Testis (tissue), 3 donors: ENCODE results near the gene DAB2IP. TPM values are rescaled to one million over a fixed set of nuclear protein-coding genes. Genes with fewer than 3 reads are reported as not detected.

Experiments used
- DNase-seq: peaks from one replicate; pipeline ENCODE4 v3.0.0-alpha.2; 2019
- H3K27ac ChIP-seq, 2 donors: fragments of 200-600 bp; sonication (generic); one replicate each; pipeline ENCODE4 v1.5.1; 2019
- H3K27me3 ChIP-seq: fragments of 200-600 bp; sonication (generic); one replicate; pipeline ENCODE4 v1.5.1; 2019
- H3K36me3 ChIP-seq: fragments of 200-600 bp; sonication (generic); one replicate; pipeline ENCODE4 v1.5.1; 2017; ENCODE audit warnings: low read depth; ENCODE audit errors: missing control alignments
- H3K4me1 ChIP-seq: fragments of 200-600 bp; sonication (generic); one replicate; pipeline ENCODE4 v1.5.1; 2019
- H3K4me3 ChIP-seq, 2 donors: fragments of 200-600 bp; sonication (generic); one replicate each; pipeline ENCODE4 v1.5.1; 2017 to 2019
- H3K9me3 ChIP-seq: fragments of 200-600 bp; sonication (generic); one replicate; pipeline ENCODE4 v1.5.1; 2017
- POLR2A ChIP-seq: fragments of 450-650 bp; IDR thresholded peaks from one replicate; pipeline ENCODE4 v1.6.1; 2017; ENCODE audit warnings: antibody characterized with exemption, mild to moderate bottlenecking, moderate library complexity
- WGBS, 2 donors: methylation state at CpG; one replicate each; pipeline ENCODE4 v1.1.5; 2018; 5-methylcytosine and 5-hydroxymethylcytosine counted together
- intact Hi-C: fragments of 100-400 bp; cut with DNase I; formaldehyde crosslinking; loops from one replicate; pipeline ENCODE4 v1.15.1; 2023; ENCODE audit warnings: low total_unique reads
- polyA plus RNA-seq: library from polyadenylated mRNA; stranded (reverse); fragments of 350-450 nt; fragmentation: Illumina TruSeq; extraction: RNeasy Lipid Tissue Mini Kit (QIAGEN cat#74804); gene quantifications from one replicate; pipeline ENCODE4 v1.2.3, GENCODE V29; 2014; ENCODE audit warnings: low read depth, low replicate concordance; ENCODE audit not compliant: insufficient read depth
- total RNA-seq, 2 donors: library from RNA; depleted of rRNA; stranded (reverse); fragments of >200 nt; gene quantifications; one replicate each; pipeline ENCODE4 v1.2.3, GENCODE V29; 2016
- TF ChIP-seq, protein P1 (sequence below), 3 experiments: fragments of 450-650 bp in 2 of 3; fragments of 200-600 bp in 1 of 3; sonication (generic) in 1 of 3; IDR thresholded peaks; one replicate each; pipeline ENCODE4 v1.5.1; 2016 to 2019; ENCODE audit warnings: antibody characterized with exemption in 3 of 3, mild to moderate bottlenecking in 2 of 3, moderate library complexity in 1 of 3

The DAB2IP gene
- total and polyA plus RNA-seq, 3 donors from 2014 or later: 57.7 to 136 (median 102) TPM

DNA sequence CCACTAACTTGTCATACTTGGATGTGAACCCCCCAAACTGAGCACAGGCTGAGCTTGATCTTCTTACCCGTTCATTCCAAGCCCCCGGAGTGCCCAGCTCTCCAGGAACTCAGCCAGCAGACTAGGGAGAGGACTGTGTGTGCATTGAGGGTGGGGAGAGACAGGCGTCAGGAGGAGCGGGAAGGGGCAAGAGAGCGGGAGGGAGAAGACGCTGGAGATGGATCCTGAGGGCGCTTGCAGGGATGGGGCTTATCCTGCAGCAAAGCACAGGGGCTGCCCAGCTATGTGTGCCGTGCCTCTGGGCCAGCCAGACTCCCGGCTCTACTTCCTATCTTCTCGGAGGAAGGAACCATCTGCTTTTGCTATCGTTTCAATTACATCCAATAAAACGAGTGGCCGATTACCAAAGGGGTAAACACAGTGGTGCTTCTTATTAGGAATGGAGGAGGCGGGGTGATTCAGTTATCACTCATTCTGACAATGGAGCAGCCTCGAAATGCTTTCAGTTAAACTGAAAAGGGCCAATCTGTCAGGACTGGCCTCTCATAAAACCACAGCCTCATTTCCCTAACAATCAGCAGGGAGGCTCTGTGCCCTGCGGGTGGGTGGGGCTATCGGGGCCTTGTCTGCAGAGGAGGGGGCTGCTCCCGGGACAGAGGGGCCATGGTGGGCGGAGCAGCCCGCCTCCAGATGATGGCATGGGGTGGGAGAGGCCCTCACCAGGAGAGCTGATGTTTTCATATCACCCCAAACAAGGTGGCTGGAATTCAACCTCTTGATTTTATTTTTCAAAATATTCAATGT, 168.2 kb downstream of the DAB2IP start:
- Histone ChIP-seq H3K27me3 (no peaks in the 10 kb centered on the region), H3K4me3 (no peak overlapping the region), H3K36me3 (no peaks in the 10 kb centered on the region), H3K9me3 (no peaks in the 10 kb centered on the region), H3K27ac (no peak overlapping the region), H3K4me1 (no peaks in the 10 kb centered on the region)
- TF ChIP-seq, protein P1, sequence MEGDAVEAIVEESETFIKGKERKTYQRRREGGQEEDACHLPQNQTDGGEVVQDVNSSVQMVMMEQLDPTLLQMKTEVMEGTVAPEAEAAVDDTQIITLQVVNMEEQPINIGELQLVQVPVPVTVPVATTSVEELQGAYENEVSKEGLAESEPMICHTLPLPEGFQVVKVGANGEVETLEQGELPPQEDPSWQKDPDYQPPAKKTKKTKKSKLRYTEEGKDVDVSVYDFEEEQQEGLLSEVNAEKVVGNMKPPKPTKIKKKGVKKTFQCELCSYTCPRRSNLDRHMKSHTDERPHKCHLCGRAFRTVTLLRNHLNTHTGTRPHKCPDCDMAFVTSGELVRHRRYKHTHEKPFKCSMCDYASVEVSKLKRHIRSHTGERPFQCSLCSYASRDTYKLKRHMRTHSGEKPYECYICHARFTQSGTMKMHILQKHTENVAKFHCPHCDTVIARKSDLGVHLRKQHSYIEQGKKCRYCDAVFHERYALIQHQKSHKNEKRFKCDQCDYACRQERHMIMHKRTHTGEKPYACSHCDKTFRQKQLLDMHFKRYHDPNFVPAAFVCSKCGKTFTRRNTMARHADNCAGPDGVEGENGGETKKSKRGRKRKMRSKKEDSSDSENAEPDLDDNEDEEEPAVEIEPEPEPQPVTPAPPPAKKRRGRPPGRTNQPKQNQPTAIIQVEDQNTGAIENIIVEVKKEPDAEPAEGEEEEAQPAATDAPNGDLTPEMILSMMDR (IDR thresholded peaks at IDR 0.05): no peak
- no peak for TF ChIP-seq POLR2A
- 69 to 76% methylated on average over 20 of the region's 20 CpGs for WGBS, 2 donors
- intact Hi-C loops: no loop called here
- DNase-seq: no peak

DNA sequence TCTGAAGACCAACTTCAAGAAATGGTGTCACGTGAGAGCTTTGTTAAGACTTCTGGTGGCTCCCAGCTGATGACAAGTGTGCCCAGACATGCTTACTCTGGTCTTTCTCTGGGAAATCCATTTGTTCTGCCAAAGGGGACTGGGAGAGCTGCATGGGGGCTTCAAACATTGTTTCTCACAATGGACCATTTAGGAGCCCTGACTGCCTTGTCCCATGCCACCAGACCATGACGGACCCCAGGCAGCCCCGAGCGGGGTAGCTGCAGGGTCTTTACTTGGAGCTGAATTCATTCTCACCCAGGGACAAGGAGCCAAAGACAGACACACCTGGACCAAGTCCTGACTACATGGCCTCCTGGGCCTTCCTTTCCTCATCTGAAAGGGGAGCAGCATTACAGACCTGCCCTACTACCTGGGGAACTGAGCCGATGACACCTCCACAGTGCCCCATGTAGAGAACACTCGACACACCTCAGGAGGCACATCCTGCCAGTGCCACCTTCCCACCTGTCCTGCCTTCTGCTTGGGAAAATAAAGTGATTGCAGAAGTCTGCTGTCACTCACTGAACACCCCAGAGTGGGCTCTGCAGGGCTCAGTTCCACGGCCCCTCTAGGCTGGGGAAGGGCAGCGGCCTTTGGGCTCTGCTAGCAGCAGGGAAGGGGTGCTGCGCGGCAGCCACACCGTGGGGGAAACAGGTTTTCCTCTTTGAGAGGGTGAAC, 169.0 kb downstream of the DAB2IP start:
- WGBS, 2 donors: 90 to 97% methylated on average over 3 to 11 of the region's 11 CpGs

DNA sequence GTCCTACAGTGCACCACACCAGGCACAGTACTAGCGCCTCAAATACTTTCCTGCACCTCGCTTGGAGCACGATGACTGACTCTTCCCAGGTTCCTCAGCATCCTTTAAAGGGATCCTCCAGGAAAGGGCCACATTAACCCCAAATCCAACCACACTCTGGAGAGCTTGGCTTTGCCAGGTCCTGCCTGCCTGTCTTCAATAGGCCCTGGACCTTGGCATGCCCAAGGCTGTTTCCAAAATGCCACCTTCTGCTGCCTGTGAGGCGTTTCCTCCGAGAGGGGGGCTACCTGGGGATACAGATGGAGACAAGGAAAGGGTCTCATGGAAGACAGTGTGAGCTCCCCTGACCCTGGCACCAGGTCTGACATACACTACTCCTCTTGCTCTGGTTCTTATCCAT, 169.9 kb downstream of the DAB2IP start:
- no peaks in the 10 kb centered on the region for H3K36me3 ChIP-seq

More for the DNA sequence above, 169.0 kb downstream of the DAB2IP start:
- Histone ChIP-seq H3K9me3 (no peaks in the 10 kb centered on the region), H3K4me1 (no peaks in the 10 kb centered on the region), H3K27me3 (no peaks in the 10 kb centered on the region), H3K27ac (no peak overlapping the region), H3K36me3 (no peaks in the 10 kb centered on the region), H3K4me3 (no peak overlapping the region)
- no peak for DNase-seq
- intact Hi-C loops: no loop called here
- TF ChIP-seq POLR2A: no peak
- TF ChIP-seq, protein P1 (IDR thresholded peaks at IDR 0.05): no peak

DNA sequence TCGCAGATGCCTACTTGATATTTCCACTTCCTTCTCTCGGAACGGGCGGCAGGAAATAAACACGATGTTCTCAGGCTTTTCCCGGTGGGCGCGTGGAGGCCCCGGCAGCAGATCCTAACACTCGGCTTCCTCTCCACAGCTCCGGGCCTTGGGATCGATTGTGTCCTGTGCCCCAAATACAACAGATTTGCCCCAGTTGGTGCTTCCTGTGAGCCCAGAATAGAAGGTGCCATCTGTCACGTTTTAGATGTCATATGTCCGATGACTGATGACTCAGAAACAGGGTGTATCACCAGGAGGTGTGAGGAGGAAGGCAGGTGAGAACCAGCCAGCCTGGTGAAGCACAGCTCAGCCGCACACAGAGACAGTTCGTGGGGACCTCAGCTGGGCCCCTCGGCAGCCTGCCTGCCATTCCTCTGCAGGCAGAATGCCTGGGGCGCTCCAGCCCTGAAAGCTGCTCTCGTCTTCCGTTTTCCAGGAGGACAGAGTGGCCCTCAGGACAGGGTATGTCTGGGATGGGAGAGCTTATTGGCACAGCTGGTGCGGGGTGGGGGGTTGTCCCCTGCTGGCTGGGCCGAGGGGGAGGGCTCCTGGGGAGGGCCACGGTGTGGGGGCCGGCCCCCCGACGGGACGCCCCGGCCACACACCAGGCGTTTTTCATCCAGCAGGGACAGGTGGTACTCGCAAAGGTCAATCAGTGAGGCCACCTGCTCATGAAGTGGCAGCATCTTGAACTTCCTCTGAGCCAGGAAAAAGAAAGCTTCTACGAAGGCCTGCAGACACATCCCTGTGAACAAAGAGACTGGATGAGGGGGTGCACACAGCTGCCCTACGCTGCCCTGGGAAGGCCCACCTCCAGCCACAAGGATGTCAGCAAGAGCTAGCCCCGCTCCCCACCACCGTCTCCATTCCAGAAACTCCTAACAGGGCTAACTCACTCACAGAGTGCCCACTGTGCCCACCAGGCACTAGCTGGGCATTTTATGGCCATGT, 171.0 kb downstream of the DAB2IP start:
- Histone ChIP-seq H3K36me3 (no peaks in the 10 kb centered on the region), H3K27ac (no peak overlapping the region), H3K9me3 (no peaks in the 10 kb centered on the region), H3K4me1 (no peaks in the 10 kb centered on the region), H3K27me3 (no peaks in the 10 kb centered on the region), H3K4me3 (no peak overlapping the region)
- intact Hi-C loops: no loop called here
- DNase-seq: peak; percentile 8
- TF ChIP-seq, protein P1 (IDR thresholded peaks at IDR 0.05): no peak
- no peak for TF ChIP-seq POLR2A
- WGBS, 2 donors: 90 to 91% methylated on average over 27 to 33 of the region's 34 CpGs

More for the DNA sequence above, 169.9 kb downstream of the DAB2IP start:
- Histone ChIP-seq H3K4me1 (no peaks in the 10 kb centered on the region), H3K27ac (no peak overlapping the region), H3K27me3 (no peaks in the 10 kb centered on the region), H3K4me3 (no peak overlapping the region), H3K9me3 (no peaks in the 10 kb centered on the region)
- 97 to 98% methylated on average over 5 of the region's 5 CpGs for WGBS, 2 donors
- intact Hi-C loops: no loop called here
- no peak for DNase-seq
- no peak for TF ChIP-seq POLR2A
- TF ChIP-seq, protein P1 (IDR thresholded peaks at IDR 0.05): no peak
